GM12878 (cell line): ENCODE results near the gene DIS3L. TPM values are rescaled to one million over a fixed set of nuclear protein-coding genes. Genes with fewer than 3 reads are reported as not detected.

Experiments
- ATAC-seq: fragments of 200-7000 bp; cut with Tn5 transposase; 3 replicates; pipeline ENCODE4 v1.9.1; 2020; ENCODE audit warnings: mild to moderate bottlenecking, moderate library complexity
- BruUV-seq: library from RNA; stranded (reverse); fragments of 400-500 nt; replicated peaks from 2 replicates; lab custom pipeline; 2021; lab: Mats Ljungman, UMichigan
- CTCF ChIA-PET: fragments of 300-600 bp; sonication (Branson Sonifier 250); formaldehyde crosslinking; extraction: SDS; loops from one replicate; lab custom pipeline; 2021; ENCODE audit warnings: inconsistent platforms; lab: Yijun Ruan, JAX
- POLR2A ChIA-PET: fragments of 350-600 bp; formaldehyde crosslinking; extraction: SDS; loops from one replicate; lab custom pipeline; 2021; ENCODE audit warnings: inconsistent platforms; lab: Charles Lee
- RAD21 ChIA-PET: fragments of 300-600 bp; sonication (Branson Sonifier 250); formaldehyde crosslinking; loops from one replicate; lab custom pipeline; 2023; ENCODE audit warnings: antibody characterized with exemption; ENCODE audit not compliant: unreplicated experiment; lab: Charles Lee
- SMC1A ChIA-PET: fragments of 300-600 bp; sonication (Branson Sonifier 250); formaldehyde crosslinking; loops from one replicate; lab custom pipeline; 2023; ENCODE audit not compliant: unreplicated experiment, uncharacterized antibody; lab: Charles Lee
- DNase-seq: peaks from one replicate; pipeline ENCODE4 v3.0.0-alpha.2; 2011; ENCODE audit warnings: low read depth, low spot score
- FAIRE-seq: peaks from 3 replicates; lab custom pipeline; 2011; peaks lifted over from hg19 to GRCh38; lab: Jason Lieb, UNC
- H2AFZ ChIP-seq: 2 replicates; pipeline ENCODE4 v1.6.0; 2011; ENCODE audit warnings: low read depth, low read length, control low read depth; ENCODE audit not compliant: control insufficient read depth
- H3K27ac ChIP-seq: 2 replicates; pipeline ENCODE4 v1.5.1; 2011; ENCODE audit warnings: control low read depth; ENCODE audit not compliant: control insufficient read depth, insufficient read depth
- H3K27me3 ChIP-seq, 2 experiments: replicated peaks in 1 of 2; 2 replicates each; pipeline versions ENCODE4 v1.6.0 to v1.6.1; 2011; ENCODE audit warnings: low read length in 1 of 2; ENCODE audit not compliant: control insufficient read depth in 2 of 2, insufficient read depth in 2 of 2
- H3K36me3 ChIP-seq, 2 experiments: 2 replicates each; pipeline ENCODE4 v1.5.1; 2011; ENCODE audit warnings: low read length in 1 of 2; ENCODE audit not compliant: control insufficient read depth in 2 of 2, insufficient read depth in 2 of 2
- H3K4me1 ChIP-seq: 2 replicates; pipeline ENCODE4 v1.6.1; 2011; ENCODE audit warnings: mild to moderate bottlenecking, low read length, moderate library complexity, mixed read lengths; ENCODE audit not compliant: control insufficient read depth, insufficient read depth
- H3K4me2 ChIP-seq: 2 replicates; pipeline ENCODE4 v1.6.0; 2011; ENCODE audit warnings: control low read depth; ENCODE audit not compliant: control insufficient read depth, insufficient read depth
- H3K4me3 ChIP-seq: fragments of 200-600 bp; sonication (generic); 2 replicates; pipeline ENCODE4 v1.5.1; 2016
- H3K79me2 ChIP-seq: 2 replicates; pipeline ENCODE4 v1.6.0; 2011; ENCODE audit warnings: low read length; ENCODE audit not compliant: control insufficient read depth, insufficient read depth
- H3K9ac ChIP-seq: 2 replicates; pipeline ENCODE4 v1.8.0; 2011; ENCODE audit warnings: low read length, control low read depth, mixed read lengths; ENCODE audit not compliant: control insufficient read depth, insufficient read depth
- H3K9me3 ChIP-seq: replicated peaks from 3 replicates; pipeline ENCODE4 v1.5.1; 2011; ENCODE audit warnings: mild to moderate bottlenecking, low read length; ENCODE audit not compliant: control insufficient read depth, insufficient read depth
- H4K20me1 ChIP-seq: 2 replicates; pipeline ENCODE4 v1.6.0; 2011; ENCODE audit not compliant: control insufficient read depth, insufficient read depth
- BHLHE40 ChIP-seq, 2 experiments: fragments of 450-650 bp in 1 of 2; IDR thresholded peaks; 2 replicates each; pipeline ENCODE4 v1.6.1; 2011 to 2017; ENCODE audit warnings: low read depth in 2 of 2, borderline replicate concordance in 1 of 2, improper control_type of control experiment in 1 of 2, low read length in 1 of 2, mild to moderate bottlenecking in 1 of 2
- GATAD2B ChIP-seq: fragments of 450-650 bp; conservative IDR thresholded peaks from 2 replicates; pipeline ENCODE4 v1.6.1; 2017; ENCODE audit warnings: low read depth, mild to moderate bottlenecking, moderate library complexity
- IKZF1 ChIP-seq: fragments of 450-650 bp; conservative IDR thresholded peaks from 2 replicates; pipeline ENCODE4 v1.6.1; 2017; ENCODE audit warnings: antibody characterized with exemption, mild to moderate bottlenecking
- IRF4 ChIP-seq: IDR thresholded peaks from 2 replicates; pipeline ENCODE4 v1.6.1; 2011; ENCODE audit warnings: low read depth, low read length
- NFYA ChIP-seq: IDR thresholded peaks from 2 replicates; pipeline ENCODE4 v1.6.1; 2011; ENCODE audit warnings: low read depth, mild to moderate bottlenecking, low read length, improper control_type of control experiment, borderline replicate concordance
- NRF1 ChIP-seq: conservative IDR thresholded peaks from 2 replicates; pipeline ENCODE4 v1.6.1; 2011; ENCODE audit warnings: mild to moderate bottlenecking, low read depth, low read length, improper control_type of control experiment
- POLR2A ChIP-seq: IDR thresholded peaks from 2 replicates; pipeline ENCODE4 v1.6.1; 2011; ENCODE audit warnings: low read depth, mild to moderate bottlenecking, low read length
- SPI1 ChIP-seq: IDR thresholded peaks from 2 replicates; pipeline ENCODE4 v1.6.1; 2011; ENCODE audit warnings: low read depth, mild to moderate bottlenecking, low read length, moderate library complexity, borderline replicate concordance; ENCODE audit not compliant: insufficient read depth
- SREBF1 ChIP-seq: IDR thresholded peaks from 2 replicates; pipeline ENCODE4 v1.6.1; 2012; ENCODE audit warnings: mild to moderate bottlenecking, low read length
- SREBF2 ChIP-seq: IDR thresholded peaks from 2 replicates; pipeline ENCODE4 v1.6.1; 2012; ENCODE audit warnings: mild to moderate bottlenecking, low read length
- TCF3 ChIP-seq: IDR thresholded peaks from 2 replicates; pipeline ENCODE4 v1.6.1; 2012; ENCODE audit warnings: low read depth, mild to moderate bottlenecking, low read length, borderline replicate concordance; ENCODE audit not compliant: insufficient read depth
- USF2 ChIP-seq: IDR thresholded peaks from 2 replicates; pipeline ENCODE4 v1.6.1; 2011; ENCODE audit warnings: low read depth, low read length, improper control_type of control experiment, borderline replicate concordance
- ZBTB11 ChIP-seq: fragments of 450-650 bp; formaldehyde crosslinking; IDR thresholded peaks from 2 replicates; pipeline ENCODE4 v1.5.0; 2022; ENCODE audit warnings: mild to moderate bottlenecking, missing genetic modification characterization
- WGBS: methylation state at CpG from one replicate; pipeline ENCODE4 v1.1.6; 2016; ENCODE audit warnings: low lambda C conversion rate; ENCODE audit not compliant: insufficient replicate concordance, insufficient coverage; ENCODE audit errors: missing lambda C conversion rate; 5-methylcytosine and 5-hydroxymethylcytosine counted together
- in situ Hi-C: fragments of 300-500 bp; cut with MboI; formaldehyde crosslinking; loops from 9 replicates; pipeline ENCODE4 v1.14.3; 2018; ENCODE audit warnings: mixed read lengths
- intact Hi-C: fragments of 100-400 bp; cut with micrococcal nuclease; formaldehyde crosslinking; loops from one replicate; pipeline ENCODE4 v1.14.2; 2022; ENCODE audit not compliant: unreplicated experiment
- polyA plus RNA-seq, 11 experiments: library from polyadenylated mRNA; depleted of rRNA in 4 of 11; unstranded in 6 of 11; stranded (reverse) in 5 of 11; fragments of >200 nt; fragmentation: Nextera tagmentation in 4 of 11; fragmentation: Illumina TruSeq in 1 of 11; extraction: Ambion mirVana in 4 of 11; extraction: Trizol in 1 of 11; gene quantifications; 1 replicate in 1 of 11; 2 replicates in 10 of 11; pipeline versions ENCODE4 v1.2.1 to v1.2.3, GENCODE V29; 2011 to 2016; ENCODE audit warnings: inconsistent platforms in 2 of 11, missing spikeins in 2 of 11, low read depth in 1 of 11
- total RNA-seq, 4 experiments: library from RNA; depleted of rRNA in 3 of 4; stranded (reverse); fragments of >200 nt in 3 of 4; fragmentation: Illumina TruSeq in 1 of 4; extraction: Trizol in 1 of 4; gene quantifications; 2 replicates each; pipeline versions ENCODE4 v1.2.1 to v1.2.3, GENCODE V29; 2013 to 2021

DIS3L gene
- total and polyA plus RNA-seq, 10 of the 15 experiments (the other 5 are each of a cell fraction or from before 2014, with no cell fraction given), result 7.6 to 33.7 (median 25.5) TPM

GRCh38 chr15:66356359-66357236 lies 63.2 kb downstream of the DIS3L start, which contains the start of gene TIPIN (continued):
- TF ChIP-seq SREBF1, result no peak
- TF ChIP-seq SREBF2, result no peak
- TF ChIP-seq GATAD2B, result no peak; the same call in 1 of the 2 replicates
- TF ChIP-seq POLR2A, result peak; percentile 97
- peak; percentile 41; the same call in 1 of the 2 replicates for TF ChIP-seq SPI1
- peak; percentile 86 to 93 for TF ChIP-seq BHLHE40 (IDR thresholded peaks at IDR 0.05; ENCODE audit: borderline replicate concordance in 1 of 2, low read depth in 2 of 2, low read length in 1 of 2)
- no peak for TF ChIP-seq NRF1
- TF ChIP-seq TCF3, result 0 out of 2 replicates have a peak, but pooled peaks have one; percentile 31
- TF ChIP-seq, all 136 proteins: peak for 45

DNA sequence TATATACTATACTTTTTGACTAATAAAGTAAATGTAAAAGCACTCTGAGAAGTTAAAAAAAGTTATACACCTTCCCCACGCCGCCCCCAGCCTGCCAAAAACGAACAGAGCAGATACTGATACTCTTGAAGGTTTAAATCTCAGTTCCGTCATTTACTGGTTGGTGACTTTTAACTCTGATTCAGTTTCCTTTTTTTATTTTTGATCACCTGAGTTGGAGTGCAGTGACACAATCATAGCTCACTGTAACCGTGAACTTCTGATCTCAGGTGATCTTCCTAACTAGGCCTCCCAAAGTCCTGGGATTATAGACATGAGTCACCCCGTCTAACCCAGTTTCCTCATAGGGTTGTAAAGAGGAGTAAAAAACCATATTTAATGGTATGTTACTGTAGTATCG lies 66.4 kb downstream of the DIS3L start:
- peak; percentile 24 for DNase-seq
- BruUV-seq, result no TSS peak
- Histone ChIP-seq H2AFZ (peak overlapping the region; percentile 33), H3K79me2 (peaks cover 14% of the 10 kb centered on the region), H3K9ac (peak overlapping the region; percentile 16; the same call in 1 of the 2 replicates), H3K36me3 (no peaks in the 10 kb centered on the region), H3K4me2 (peak overlapping the region; percentile 13; the same call in 1 of the 2 replicates), H3K4me1 (peaks cover 8% of the 10 kb centered on the region), H3K27me3 (no peaks in the 10 kb centered on the region), H3K4me3 (no peak overlapping the region), H4K20me1 (no peaks in the 10 kb centered on the region), H3K27ac (peak overlapping the region; percentile 65), H3K9me3 (no peaks in the 10 kb centered on the region)
- WGBS, result 77% methylated on average over 7 of the region's 7 CpGs
- ChIA-PET CTCF (no interaction called here), SMC1A (interaction anchor here (0.6 to 1.0 kb wide), 5 partner anchors 10 to 43 kb away, joined by 3 to 5 read pairs (median 3); no protein-coding TSS in a partner anchor), POLR2A (interaction anchor here (1.0 kb wide), 1 partner anchor 66 kb away, joined by 3 read pairs; no protein-coding TSS in a partner anchor), RAD21 (interaction anchor here (1.0 kb wide), 2 partner anchors 26 to 115 kb away, joined by 3 to 4 read pairs; no protein-coding TSS in a partner anchor)
- no peak for FAIRE-seq
- peak; percentile 13 for ATAC-seq
- intact Hi-C loops, result no loop called here
- in situ Hi-C loops, result loop anchor here (5.0 kb wide), 1 partner anchor 143 kb away; the partner anchor contains the start of gene RPL4
- TF ChIP-seq IKZF1, result 0 out of 2 replicates have a peak, but pooled peaks have one; percentile 26
- no peak for TF ChIP-seq ZBTB11 (CRISPR knock-in tag)
- TF ChIP-seq BHLHE40 (IDR thresholded peaks at IDR 0.05; ENCODE audit: borderline replicate concordance in 1 of 2, low read depth in 2 of 2, low read length in 1 of 2), result peak; percentile 42 to 44; a peak in 1 of 4 replicates
- TF ChIP-seq IRF4, result no peak
- TF ChIP-seq NFYA, result no peak
- TF ChIP-seq USF2, result no peak
